K562 (cell line): ENCODE results near the gene IL4I1. TPM values are rescaled to one million over a fixed set of nuclear protein-coding genes. Genes with fewer than 3 reads are reported as not detected.

Experiments
- ARID4B ChIP-seq: sonication (generic); formaldehyde crosslinking; IDR thresholded peaks from 2 replicates; pipeline ENCODE4 v1.8.0; 2022; ENCODE audit warnings: mild to moderate bottlenecking, missing genetic modification reagents
- BACH1 ChIP-seq: fragments of 200-800 bp; sonication (Bioruptor generic); IDR thresholded peaks from 2 replicates; pipeline ENCODE4 v1.6.1; 2016; ENCODE audit warnings: missing genetic modification characterization, missing compliant biosample characterization
- CLOCK ChIP-seq: fragments of 250-450 bp; sonication (Bioruptor Pico); IDR thresholded peaks from 2 replicates; pipeline ENCODE4 v1.4.0; 2020; ENCODE audit warnings: mild to moderate bottlenecking, moderate library complexity, borderline replicate concordance
- DACH1 ChIP-seq: fragments of 450-650 bp; IDR thresholded peaks from 2 replicates; pipeline ENCODE4 v1.6.1; 2018; ENCODE audit not compliant: partially characterized antibody
- FOXM1 ChIP-seq, 2 experiments: fragments of 450-650 bp in 1 of 2; sonication (generic) in 1 of 2; formaldehyde crosslinking in 1 of 2; IDR thresholded peaks; 2 replicates each; pipeline versions ENCODE4 v1.6.1 to v1.9.0; 2017 to 2022; ENCODE audit warnings: low read depth in 2 of 2, mild to moderate bottlenecking in 2 of 2, missing genetic modification reagents in 1 of 2, moderate library complexity in 1 of 2
- GABPB2 ChIP-seq: fragments of 250-450 bp; sonication (Bioruptor Pico); conservative IDR thresholded peaks from 2 replicates; pipeline ENCODE4 v1.5.1; 2021; ENCODE audit warnings: mild to moderate bottlenecking
- HDAC1 ChIP-seq, 2 experiments: fragments of 450-650 bp; IDR thresholded peaks; 2 replicates each; pipeline ENCODE4 v1.6.1; 2016 to 2017; ENCODE audit warnings: inconsistent platforms in 1 of 2, mild to moderate bottlenecking in 1 of 2, moderate library complexity in 1 of 2
- MAZ ChIP-seq, 2 experiments: fragments of 450-650 bp in 1 of 2; sonication (generic) in 1 of 2; formaldehyde crosslinking; IDR thresholded peaks in 1 of 2; conservative IDR thresholded peaks in 1 of 2; 2 replicates each; pipeline versions ENCODE4 v1.4.0 to v1.5.0; 2020; ENCODE audit warnings: mild to moderate bottlenecking in 1 of 2, missing genetic modification reagents in 1 of 2
- MYC ChIP-seq, 2 experiments: fragments of 250-450 bp in 1 of 2; sonication (Bioruptor Pico) in 1 of 2; IDR thresholded peaks; 2 replicates each; pipeline versions ENCODE4 v1.5.1 to v1.6.1; 2012 to 2021; ENCODE audit warnings: low read depth in 2 of 2, borderline replicate concordance in 1 of 2, improper control_type of control experiment in 1 of 2, low read length in 1 of 2, mild to moderate bottlenecking in 1 of 2, moderate library complexity in 1 of 2
- NKRF ChIP-seq: fragments of 450-650 bp; IDR thresholded peaks from 2 replicates; pipeline ENCODE4 v1.6.1; 2016; ENCODE audit warnings: borderline replicate concordance
- RCOR1 ChIP-seq, 2 experiments: IDR thresholded peaks; 2 replicates each; pipeline ENCODE4 v1.6.1; 2012; ENCODE audit warnings: low read depth in 2 of 2, low read length in 2 of 2, borderline replicate concordance in 1 of 2, improper control_type of control experiment in 1 of 2
- SAP30 ChIP-seq: fragments of 200-600 bp; sonication (generic); IDR thresholded peaks from 2 replicates; pipeline ENCODE4 v1.6.1; 2012; ENCODE audit warnings: borderline replicate concordance, low read depth, mild to moderate bottlenecking, moderate library complexity, low read length, control low read depth, inconsistent platforms; ENCODE audit not compliant: insufficient read depth, poor library complexity, severe bottlenecking
- ZBTB7A ChIP-seq: IDR thresholded peaks from 2 replicates; pipeline ENCODE4 v1.6.1; 2011; ENCODE audit warnings: low read depth, mild to moderate bottlenecking, low read length, moderate library complexity, borderline replicate concordance; ENCODE audit not compliant: control insufficient read depth
- ZFX ChIP-seq: sonication (generic); formaldehyde crosslinking; IDR thresholded peaks from 2 replicates; pipeline ENCODE4 v1.8.0; 2022; ENCODE audit warnings: mild to moderate bottlenecking, missing genetic modification reagents, moderate library complexity
- ZNF347 ChIP-seq: fragments of 450-650 bp; formaldehyde crosslinking; IDR thresholded peaks from 2 replicates; pipeline ENCODE4 v1.4.0; 2020; ENCODE audit warnings: low read depth, mild to moderate bottlenecking, moderate library complexity
- polyA plus RNA-seq, 8 experiments: library from polyadenylated mRNA; depleted of rRNA in 4 of 8; stranded (reverse) in 5 of 8; unstranded in 3 of 8; fragments of >200 nt; fragmentation: Nextera tagmentation in 2 of 8; fragmentation: Illumina TruSeq in 1 of 8; extraction: Ambion mirVana in 2 of 8; extraction: Trizol in 1 of 8; gene quantifications; 2 replicates each; pipeline versions ENCODE4 v1.2.1 to v1.2.3, GENCODE V29; 2011 to 2014; ENCODE audit warnings: inconsistent platforms in 1 of 8, missing spikeins in 1 of 8
- total RNA-seq, 7 experiments: library from RNA; depleted of rRNA in 6 of 7; stranded (reverse); fragments of >200 nt in 6 of 7; fragmentation: Illumina TruSeq in 2 of 7; extraction: Trizol in 2 of 7; gene quantifications; 2 replicates each; pipeline versions ENCODE4 v1.2.1 to v1.2.3, GENCODE V29; 2011 to 2021; ENCODE audit warnings: low replicate concordance in 1 of 7

IL4I1 gene
- total and polyA plus RNA-seq, 9 of the 15 experiments (the other 6 are each of a cell fraction or from before 2014, with no cell fraction given) = 0.06 to 0.95 (median 0.43) TPM; not detected in 2

GRCh38 chr19:49850487-49851342 is 46.0 kb downstream of the IL4I1 start, which contains the start of gene PTOV1 (continued):
- TF ChIP-seq BACH1 (tag) (no peak; the same call in 1 of the 2 replicates), FOXM1 (IDR thresholded peaks at IDR 0.05; ENCODE audit: low read depth) (no peak), FOXM1 (CRISPR knock-in tag; IDR thresholded peaks at IDR 0.05; ENCODE audit: low read depth) (no peak), NKRF (peak; percentile 71; the same call in 1 of the 2 replicates), HDAC1 (IDR thresholded peaks at IDR 0.05) (peak in 1 of 2 experiments; percentile 79; a peak in 2 of 4 replicates), ZBTB7A (peak; percentile 93), RCOR1 (IDR thresholded peaks at IDR 0.05; ENCODE audit: borderline replicate concordance in 1 of 2, low read depth in 2 of 2, low read length in 2 of 2) (no peak), ZFX (CRISPR knock-in tag) (peak; percentile 99), ZNF347 (no peak), CLOCK (CRISPR knock-in tag) (no peak), SAP30 (no peak), MYC (IDR thresholded peaks at IDR 0.05; ENCODE audit: low read depth, low read length) (peak; percentile 36; the same call in 1 of the 2 replicates), MYC (CRISPR knock-in tag; IDR thresholded peaks at IDR 0.05; ENCODE audit: borderline replicate concordance, low read depth) (no peak), ARID4B (CRISPR knock-in tag) (peak; percentile 87), GABPB2 (CRISPR knock-in tag) (no peak), DACH1 (peak; percentile 15), MAZ (CRISPR knock-in tag; conservative IDR thresholded peaks at IDR 0.05 in 1 of 2, IDR thresholded peaks at IDR 0.05 in 1 of 2) (peak in 1 of 2 experiments; percentile 85)
